ENCODE results near the gene VAT1L. TPM values are rescaled to one million over a fixed set of nuclear protein-coding genes. Genes with fewer than 3 reads are reported as not detected.

VAT1L gene
- total RNA-seq, 1 experiment from 2014 or later: not detected

DNA sequence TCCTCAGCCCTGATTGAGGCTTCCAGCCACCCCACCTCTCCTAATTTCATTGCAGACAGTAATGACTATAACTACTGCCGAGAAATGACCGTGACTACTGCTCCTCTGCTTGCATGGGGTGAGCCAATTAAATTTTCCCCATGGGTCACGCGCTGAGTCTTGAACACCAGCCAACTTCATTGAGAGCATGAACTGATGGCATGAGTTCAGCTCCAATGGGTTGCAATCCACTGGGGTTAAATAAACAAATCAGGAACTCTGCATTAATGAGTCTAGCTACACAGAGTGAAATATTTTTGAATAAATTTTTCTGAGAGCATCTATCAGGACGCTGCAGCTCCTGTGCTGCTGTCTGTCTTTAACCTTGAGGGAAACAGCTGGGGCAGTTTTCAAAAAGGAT is 172.4 kb downstream of the VAT1L start:
- DNase-seq (ENCODE audit: low read depth): peak; percentile 14
- in situ Hi-C loops (cut with HindIII; ENCODE audit: low pct_unique_long_range_greater_than_20kb, low sequenced_read_pairs): no loop called here

DNA sequence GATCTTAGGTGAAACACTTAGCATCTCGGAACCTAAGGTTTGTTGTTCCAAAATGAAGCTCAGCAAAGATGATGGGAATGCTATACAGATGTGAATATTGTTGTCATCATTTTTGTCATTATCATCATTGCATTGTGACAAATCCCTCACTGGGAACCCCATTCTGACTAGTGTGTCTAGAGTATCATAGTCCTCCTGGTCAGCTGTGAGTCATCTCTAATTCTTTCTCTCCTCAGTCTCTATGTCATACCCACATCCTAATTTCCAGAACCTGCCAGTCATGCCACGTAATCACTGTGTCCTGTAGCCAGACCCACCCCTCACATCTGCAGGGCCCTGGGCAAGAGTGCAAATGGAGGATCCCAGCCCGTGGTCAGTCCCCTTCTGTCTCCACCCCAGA is 173.4 kb downstream of the VAT1L start:
- no peak for DNase-seq (ENCODE audit: low read depth)
- in situ Hi-C loops (cut with HindIII; ENCODE audit: low pct_unique_long_range_greater_than_20kb, low sequenced_read_pairs): no loop called here

DNA sequence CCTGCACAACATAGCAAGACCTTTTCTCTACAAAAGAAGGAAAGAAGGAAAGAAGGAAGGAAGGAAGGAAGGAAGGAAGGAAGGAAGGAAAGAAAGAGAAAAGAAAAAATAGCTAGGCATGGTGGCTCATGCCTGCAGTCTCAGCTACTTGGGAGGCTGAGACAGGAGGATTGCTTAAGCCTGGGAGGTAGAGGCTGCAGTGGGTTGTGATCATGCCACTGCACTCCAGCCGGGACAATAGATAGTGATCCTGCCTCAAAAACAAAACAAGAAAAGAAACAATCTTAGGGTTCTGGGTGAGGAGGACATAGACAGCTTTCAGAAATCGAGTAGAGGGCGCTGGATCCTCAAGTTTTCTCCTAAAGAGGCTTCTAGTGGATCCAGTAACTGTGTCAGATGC is 174.3 kb downstream of the VAT1L start:
- in situ Hi-C loops (cut with HindIII; ENCODE audit: low pct_unique_long_range_greater_than_20kb, low sequenced_read_pairs): no loop called here
- no peak for DNase-seq (ENCODE audit: low read depth)

DNA sequence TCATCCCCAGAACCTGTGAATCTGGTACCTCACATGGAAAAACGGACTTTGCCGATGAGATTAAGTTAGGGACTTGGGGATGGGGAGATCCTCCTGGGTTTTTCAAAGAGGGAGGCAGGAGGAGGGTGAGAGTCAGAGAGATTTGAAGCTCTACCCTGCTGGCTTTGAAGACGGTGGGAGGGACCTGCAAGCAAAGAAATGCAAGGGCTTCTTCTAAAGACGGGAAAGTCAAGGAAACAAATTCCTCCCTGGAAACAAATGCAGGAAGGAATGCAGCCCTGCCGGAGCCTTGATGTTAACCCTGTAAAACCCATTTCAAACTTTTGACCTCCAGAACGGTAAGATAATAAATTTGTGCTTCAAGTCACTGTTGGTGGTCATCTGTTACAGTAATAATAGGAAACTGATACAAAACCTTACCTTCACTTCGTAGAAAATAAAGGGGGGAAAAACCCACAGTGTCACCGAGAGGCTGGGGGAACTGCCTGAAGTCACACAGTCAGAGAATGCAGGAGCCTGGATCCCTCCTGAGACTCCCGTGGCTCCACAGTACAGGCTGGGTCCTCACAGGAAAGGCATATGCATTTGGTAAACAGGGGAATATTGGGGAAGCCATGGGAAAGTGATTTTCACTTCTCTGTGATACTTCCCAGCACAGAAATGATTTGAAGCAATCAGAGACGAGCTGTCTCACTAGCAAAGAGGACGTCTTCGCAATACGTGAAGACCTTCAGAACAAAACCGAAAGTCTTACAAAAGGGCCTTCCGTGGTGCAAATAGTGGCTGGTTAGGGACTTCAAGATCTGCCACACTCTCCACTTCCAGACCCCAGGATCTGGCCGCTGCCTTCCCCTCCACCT is 175.1 kb downstream of the VAT1L start:
- in situ Hi-C loops (cut with HindIII; ENCODE audit: low pct_unique_long_range_greater_than_20kb, low sequenced_read_pairs): no loop called here
- no peak for DNase-seq (ENCODE audit: low read depth)

DNA sequence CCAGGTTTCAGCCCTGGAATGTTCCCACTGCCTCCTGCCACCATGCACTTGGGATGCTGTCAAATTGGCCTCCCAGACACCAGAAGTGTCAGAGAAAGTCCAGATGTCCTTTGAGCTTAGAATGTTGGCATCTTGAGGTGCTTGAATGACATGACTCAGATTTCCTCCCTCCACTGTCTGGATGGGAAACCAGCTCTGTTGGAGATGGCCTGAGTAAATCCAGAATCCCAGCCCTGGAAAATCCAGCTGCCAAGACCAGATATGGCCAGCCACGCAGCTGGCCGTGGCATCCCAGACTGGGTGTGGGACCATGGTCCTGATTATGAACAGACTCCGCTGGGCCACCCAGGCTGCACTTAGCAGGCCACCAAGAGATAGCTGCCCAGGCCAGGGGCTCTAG is 177.0 kb downstream of the VAT1L start:
- no peak for DNase-seq (ENCODE audit: low read depth)
- in situ Hi-C loops (cut with HindIII; ENCODE audit: low pct_unique_long_range_greater_than_20kb, low sequenced_read_pairs): no loop called here

DNA sequence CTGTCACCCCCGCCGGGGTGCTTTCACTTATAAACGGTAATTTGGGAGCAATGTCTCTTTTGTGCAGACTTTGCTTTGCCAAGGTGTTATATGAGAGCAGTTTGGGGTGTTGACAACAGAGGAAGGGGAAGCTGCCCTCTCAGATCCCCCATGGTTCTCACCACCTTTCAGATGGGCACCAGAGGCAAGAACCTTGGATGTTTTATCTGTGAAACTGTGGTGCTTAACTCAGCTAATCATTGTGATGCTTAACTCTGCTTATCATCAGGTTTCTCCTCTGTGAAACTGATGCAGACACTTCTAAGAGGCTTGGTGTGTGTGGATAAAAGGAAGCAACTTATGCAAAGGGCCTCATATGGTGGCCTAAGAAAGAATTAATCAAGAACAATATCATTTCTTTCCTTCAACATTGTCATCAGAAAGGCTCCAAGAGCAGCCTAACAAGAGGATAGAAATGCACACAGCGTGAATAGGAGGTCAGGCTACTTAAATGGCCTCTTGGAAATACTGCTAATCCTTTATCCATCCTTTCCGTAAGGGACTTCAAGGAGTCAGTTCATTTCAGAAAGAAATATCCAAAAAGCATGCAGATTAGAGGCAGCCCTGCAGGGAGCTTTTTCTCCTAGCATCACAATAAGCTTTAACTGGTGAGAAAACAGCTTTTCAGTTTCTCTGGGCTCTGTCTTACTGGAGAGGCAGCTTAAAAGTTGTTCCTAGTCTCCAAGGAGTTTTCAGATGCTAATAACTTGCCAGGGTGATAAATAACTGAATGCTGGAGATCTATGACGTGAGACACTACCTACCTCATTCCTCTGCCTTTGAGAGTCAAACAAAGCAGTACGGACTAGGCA is 178.9 kb downstream of the VAT1L start:
- in situ Hi-C loops (cut with HindIII; ENCODE audit: low pct_unique_long_range_greater_than_20kb, low sequenced_read_pairs): no loop called here
- no peak for DNase-seq (ENCODE audit: low read depth)

DNA sequence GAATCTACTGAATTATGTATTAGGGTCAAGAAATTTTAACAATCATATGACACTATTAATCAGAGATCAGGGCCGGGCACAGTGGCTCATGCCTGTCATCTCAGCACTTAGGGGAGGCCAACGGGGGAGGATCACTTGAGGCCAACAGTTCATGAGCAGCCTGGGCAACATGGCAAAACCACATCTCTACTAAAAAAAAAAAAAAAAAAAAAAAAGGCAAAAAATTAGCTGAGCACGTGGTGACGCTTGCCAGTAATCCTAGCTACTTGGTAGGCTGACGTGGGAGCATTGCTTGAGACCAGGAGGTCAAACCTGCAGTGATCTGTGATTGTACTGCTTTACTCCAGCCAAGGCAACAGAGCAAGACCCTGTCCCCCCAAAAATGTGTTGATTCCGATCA is 181.5 kb downstream of the VAT1L start:
- in situ Hi-C loops (cut with HindIII; ENCODE audit: low pct_unique_long_range_greater_than_20kb, low sequenced_read_pairs): no loop called here
- DNase-seq (ENCODE audit: low read depth): no peak

DNA sequence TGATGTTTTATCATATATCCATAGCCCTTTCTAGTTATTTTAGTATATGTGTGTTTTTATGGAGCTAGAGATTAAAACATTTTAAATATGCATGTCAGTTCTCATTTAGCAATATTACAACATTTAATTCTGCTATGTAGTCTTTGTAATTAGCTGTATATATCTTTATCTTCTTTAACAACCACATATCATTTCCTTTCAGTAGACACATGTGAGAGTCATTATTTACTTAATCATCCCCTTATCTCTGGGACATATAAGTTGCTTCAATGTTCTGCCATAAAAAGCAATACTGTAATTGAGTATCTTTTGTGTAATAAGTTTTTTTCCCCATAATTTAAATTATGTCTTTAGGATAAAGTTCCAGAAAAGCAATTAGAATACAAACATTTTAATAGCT is 182.0 kb downstream of the VAT1L start:
- DNase-seq (ENCODE audit: low read depth): no peak
- in situ Hi-C loops (cut with HindIII; ENCODE audit: low pct_unique_long_range_greater_than_20kb, low sequenced_read_pairs): no loop called here

DNA sequence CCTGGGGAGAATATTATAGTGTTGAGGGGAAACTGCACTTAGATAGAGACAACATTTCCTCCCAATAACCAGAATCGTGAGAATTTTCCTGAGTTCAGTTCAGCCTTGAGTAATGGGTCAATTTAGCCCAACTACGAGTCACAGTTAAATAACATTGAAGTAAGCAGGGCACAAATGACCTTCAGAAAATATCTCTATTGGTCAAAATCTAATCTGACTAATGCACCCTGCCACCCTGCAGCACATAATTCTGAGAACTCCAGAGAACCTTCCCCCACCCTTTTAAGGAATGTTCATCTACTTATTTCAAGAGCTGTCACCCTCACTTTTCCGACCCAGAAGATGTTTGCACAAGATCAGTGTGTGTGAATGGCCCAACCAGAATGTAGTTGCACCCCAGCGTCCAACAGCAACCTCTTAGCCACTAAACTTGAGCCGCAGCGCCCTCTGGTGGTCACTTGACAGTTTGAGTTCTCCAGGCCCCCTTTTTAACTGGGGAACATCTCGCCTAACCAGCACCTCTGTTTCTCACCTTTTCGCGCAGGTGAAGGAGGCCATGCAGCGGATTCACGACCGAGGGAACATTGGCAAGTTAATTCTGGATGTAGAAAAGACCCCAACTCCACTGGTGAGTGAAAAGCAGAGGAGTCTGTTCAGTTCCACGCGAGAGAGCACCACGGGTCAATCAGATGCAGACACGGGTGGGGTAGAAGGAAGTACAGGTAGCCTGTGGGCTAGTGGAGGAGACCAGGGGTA is 183.1 kb downstream of the VAT1L start:
- in situ Hi-C loops (cut with HindIII; ENCODE audit: low pct_unique_long_range_greater_than_20kb, low sequenced_read_pairs): no loop called here
- DNase-seq (ENCODE audit: low read depth): peak; percentile 38

DNA sequence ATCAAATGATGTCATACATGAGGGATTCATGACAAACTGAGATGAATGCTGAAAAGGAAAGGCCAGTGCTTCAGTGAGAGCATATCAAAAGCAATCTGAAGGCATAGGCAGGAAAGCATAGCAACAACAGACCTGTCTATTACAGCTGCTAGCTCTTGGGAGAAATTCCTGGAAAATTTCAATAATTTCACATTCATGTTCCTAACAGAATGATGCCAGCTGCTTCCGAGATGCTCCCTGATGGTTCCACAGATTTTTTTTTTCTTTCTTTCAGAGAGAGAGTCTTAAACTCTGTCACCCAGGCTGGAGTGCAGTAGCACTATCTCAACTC is 183.7 kb downstream of the VAT1L start:
- in situ Hi-C loops (cut with HindIII; ENCODE audit: low pct_unique_long_range_greater_than_20kb, low sequenced_read_pairs): no loop called here
- no peak for DNase-seq (ENCODE audit: low read depth)

DNA sequence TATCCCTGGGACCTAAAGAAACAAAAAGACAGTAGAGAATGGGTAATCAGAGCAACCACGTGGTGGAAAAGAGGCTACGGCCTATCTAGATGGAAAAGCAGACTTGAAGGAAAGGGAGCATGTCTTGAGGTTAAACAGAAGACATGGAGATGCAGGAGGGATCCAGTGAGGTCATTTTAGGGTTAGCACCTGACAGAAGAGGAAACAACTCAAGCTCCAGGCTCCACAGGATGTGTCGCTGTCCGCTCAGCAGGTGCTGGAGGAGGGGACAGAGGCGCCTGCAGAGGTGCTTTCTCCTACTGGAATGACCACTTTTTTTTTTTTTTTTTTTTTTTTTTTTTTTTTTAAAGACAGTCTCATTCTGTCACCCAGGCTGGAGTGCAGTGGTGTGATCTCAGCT is 186.5 kb downstream of the VAT1L start:
- in situ Hi-C loops (cut with HindIII; ENCODE audit: low pct_unique_long_range_greater_than_20kb, low sequenced_read_pairs): no loop called here
- DNase-seq (ENCODE audit: low read depth): no peak

DNA sequence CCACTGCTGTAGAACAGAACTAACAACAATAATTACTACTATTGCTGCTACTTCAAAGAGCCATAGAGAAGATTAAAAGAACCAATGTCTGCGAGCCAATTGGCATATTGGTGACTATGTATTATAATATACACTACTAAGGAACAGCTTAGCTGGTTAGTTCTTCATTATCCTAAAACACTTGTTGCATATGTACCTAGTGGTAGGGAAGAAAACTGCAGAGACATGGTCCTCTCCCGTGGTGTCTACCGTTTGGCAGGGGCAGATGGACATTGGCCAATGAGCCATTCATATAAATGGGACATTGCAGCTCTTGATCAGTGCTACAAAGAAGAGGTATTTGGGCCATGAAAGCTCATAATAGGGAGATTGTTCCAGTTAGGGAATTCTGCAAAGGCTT is 187.6 kb downstream of the VAT1L start:
- in situ Hi-C loops (cut with HindIII; ENCODE audit: low pct_unique_long_range_greater_than_20kb, low sequenced_read_pairs): no loop called here
- no peak for DNase-seq (ENCODE audit: low read depth)

DNA sequence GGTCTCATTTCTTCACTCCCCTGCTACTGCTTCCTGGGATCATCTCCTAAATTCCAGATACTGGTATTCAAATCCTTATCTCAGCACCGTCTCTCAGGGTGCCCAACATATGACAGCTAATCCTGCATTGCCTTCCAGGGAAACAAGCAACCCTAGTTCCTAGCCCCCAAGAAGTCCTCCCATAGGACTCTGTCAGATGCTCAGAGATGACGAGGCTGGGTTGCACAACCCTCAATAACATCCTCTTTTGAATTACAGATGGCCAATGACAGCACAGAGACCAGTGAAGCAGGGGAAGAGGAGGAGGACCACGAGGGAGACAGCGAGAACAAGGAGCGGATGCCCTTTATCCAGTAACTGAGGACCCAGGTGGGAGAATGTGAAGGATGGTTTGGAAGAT is 189.0 kb downstream of the VAT1L start:
- in situ Hi-C loops (cut with HindIII; ENCODE audit: low pct_unique_long_range_greater_than_20kb, low sequenced_read_pairs): no loop called here
- no peak for DNase-seq (ENCODE audit: low read depth)

DNA sequence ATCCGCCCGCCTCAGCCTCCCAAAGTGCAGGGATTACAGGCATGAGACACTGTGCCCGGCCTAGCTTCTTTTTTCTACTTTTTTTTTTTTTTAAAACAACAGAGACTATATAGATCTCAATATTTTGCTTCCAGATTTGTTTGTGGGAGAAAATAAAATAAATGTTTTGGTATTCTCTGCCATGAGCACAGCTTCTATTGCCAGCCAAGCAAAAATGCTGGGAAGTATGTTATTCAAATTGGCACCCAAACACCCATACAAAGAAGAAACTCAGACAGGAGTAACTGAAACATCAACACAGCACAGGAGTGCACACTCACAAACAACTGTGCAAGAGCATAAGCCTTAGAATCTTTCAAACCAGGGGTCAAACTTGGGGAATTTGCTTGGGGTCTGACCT is 196.7 kb downstream of the VAT1L start:
- in situ Hi-C loops (cut with HindIII; ENCODE audit: low pct_unique_long_range_greater_than_20kb, low sequenced_read_pairs): no loop called here
- no peak for DNase-seq (ENCODE audit: low read depth)

DNA sequence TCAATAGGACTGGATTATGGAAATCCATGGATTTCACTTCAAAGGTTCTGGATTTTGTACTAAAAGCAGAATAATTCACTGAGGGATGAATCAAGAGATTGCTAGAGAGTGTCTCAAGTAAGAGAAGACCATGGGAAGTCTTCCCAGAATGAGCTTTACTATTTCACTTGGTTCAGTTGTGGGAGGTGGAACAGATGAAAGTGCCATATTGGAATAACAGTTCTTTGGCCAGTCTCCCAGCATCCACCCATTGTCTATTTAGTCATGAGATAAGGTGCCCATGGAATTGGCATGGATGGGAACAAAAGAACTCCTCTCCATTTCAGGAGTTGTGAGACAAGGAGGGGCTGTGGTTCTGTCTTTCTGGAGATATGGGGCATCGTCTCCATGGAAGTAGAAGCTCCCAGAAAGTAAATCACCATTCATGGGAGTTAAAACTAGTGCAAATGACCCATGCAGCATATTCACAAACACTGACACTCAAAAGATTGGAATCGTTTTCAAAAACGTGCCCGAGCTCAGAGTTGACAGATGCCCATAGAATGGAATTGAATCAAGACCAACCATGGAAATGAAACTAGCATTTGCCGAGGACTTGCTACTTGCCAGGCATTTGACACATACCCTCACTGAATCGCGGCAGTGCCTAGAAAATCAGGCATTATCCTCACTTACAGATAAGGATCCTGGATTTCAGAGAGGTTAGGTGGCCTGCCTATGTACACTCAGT is 197.8 kb downstream of the VAT1L start:
- in situ Hi-C loops (cut with HindIII; ENCODE audit: low pct_unique_long_range_greater_than_20kb, low sequenced_read_pairs): no loop called here
- no peak for DNase-seq (ENCODE audit: low read depth)

DNA sequence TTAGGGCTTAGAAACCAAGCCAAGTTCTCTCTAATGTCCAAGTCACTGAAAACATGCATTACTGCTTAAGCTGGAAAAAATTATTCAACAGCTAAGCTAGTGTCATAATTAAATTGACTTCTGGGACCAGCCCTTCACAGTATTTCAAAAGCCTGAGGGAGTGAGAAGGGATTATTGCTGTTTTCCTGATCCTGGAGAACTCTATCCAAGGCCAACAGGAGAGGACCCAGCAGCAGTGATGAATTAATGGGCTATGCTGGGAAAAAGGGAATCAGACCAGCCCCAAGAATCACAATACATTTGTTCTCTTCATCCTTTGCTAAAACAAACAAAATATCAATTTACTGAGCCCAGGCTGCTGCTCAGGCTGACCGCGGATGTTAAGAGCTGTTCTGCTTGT is 199.4 kb downstream of the VAT1L start:
- in situ Hi-C loops (cut with HindIII; ENCODE audit: low pct_unique_long_range_greater_than_20kb, low sequenced_read_pairs): no loop called here
- DNase-seq (ENCODE audit: low read depth): no peak

DNA sequence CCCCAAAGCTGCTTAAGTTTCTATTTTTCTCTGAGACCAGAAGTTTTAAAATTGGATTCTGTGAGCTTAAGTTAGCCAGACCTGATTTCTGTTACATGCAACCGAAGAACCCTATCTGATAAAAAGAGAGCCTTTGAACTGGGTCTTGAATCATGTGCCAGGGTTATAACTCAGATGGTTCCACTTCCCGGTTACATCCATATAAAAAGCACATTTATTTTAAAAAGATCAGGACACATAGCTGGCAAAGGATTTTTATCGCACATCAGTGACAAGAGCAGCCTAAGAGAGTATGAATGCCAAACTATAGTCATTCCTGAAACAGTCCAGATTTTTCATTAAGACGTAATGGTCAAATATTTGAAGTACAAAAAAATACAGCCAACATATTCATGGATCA is 201.5 kb downstream of the VAT1L start:
- in situ Hi-C loops (cut with HindIII; ENCODE audit: low pct_unique_long_range_greater_than_20kb, low sequenced_read_pairs): no loop called here
- no peak for DNase-seq (ENCODE audit: low read depth)

DNA sequence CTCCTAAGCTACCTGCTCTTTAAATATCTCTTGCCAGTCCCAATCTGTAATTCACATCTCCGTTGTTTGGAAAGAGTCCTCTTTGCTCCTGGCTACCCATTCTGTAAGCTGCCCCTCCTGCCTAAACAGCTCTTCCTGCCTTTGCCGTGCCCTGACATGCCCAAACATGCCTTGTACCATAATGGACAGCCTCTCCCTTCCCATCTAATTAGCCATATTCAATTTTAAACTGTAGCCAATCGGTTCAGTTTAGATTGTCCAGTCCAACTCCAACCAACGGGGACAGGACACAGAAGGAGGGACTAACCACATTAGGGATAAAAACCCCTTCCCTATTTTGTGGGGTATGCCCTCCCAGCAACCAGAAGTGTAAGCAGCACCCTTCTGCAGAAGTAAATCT is 203.3 kb downstream of the VAT1L start:
- DNase-seq (ENCODE audit: low read depth): no peak
- in situ Hi-C loops (cut with HindIII; ENCODE audit: low pct_unique_long_range_greater_than_20kb, low sequenced_read_pairs): no loop called here

Measured in Caki2 (cell line).